GM12864 (cell line): Measurements from ENCODE around the gene IGSF9.

ENCODE experiments used
- DNase-seq: peaks from one replicate; pipeline ENCODE4 v3.0.0-alpha.2; 2011; ENCODE audit warnings: low read depth
- H3K4me3 ChIP-seq: 2 replicates; pipeline ENCODE4 v1.5.1; 2011; ENCODE audit warnings: mild to moderate bottlenecking, low read depth, low read length, control low read depth
- CTCF ChIP-seq: IDR thresholded peaks from 2 replicates; pipeline ENCODE4 v1.5.1; 2011; ENCODE audit warnings: low read depth, mild to moderate bottlenecking, moderate library complexity, low read length, control low read depth, inconsistent platforms; ENCODE audit errors: missing control alignments

The IGSF9 gene

DNA sequence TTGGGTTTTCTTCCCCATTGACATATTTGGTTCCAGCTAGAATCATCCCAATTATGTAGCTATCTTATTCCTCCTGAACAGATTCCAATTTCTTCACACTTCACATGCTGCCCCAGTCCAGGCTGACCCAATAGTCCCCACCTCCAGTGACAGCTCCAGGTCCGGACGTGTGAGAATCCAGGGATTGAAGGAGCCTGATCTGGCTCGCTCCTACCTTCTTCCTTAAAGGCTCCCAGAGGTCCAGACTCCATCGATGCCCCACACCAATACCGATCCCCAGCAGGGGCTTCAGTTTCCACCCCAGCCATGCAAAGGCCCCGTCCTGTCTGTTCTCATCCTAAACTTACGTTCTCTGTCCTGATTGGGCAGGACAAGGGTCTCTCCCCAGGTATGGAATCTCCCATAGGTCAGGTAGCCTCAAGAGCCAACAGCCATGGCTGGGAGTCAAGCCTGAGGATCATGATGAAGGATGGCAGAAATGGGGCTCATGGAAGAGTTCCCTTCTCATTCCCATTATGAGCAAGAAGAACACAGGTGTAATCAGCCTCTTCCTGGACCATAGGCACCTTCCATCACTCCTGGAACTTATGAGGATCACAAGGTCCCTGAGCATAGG is 29.0 kb upstream of the IGSF9 start:
- TF ChIP-seq CTCF = no peak
- no peak overlapping the region for H3K4me3 ChIP-seq
- no peak for DNase-seq

DNA sequence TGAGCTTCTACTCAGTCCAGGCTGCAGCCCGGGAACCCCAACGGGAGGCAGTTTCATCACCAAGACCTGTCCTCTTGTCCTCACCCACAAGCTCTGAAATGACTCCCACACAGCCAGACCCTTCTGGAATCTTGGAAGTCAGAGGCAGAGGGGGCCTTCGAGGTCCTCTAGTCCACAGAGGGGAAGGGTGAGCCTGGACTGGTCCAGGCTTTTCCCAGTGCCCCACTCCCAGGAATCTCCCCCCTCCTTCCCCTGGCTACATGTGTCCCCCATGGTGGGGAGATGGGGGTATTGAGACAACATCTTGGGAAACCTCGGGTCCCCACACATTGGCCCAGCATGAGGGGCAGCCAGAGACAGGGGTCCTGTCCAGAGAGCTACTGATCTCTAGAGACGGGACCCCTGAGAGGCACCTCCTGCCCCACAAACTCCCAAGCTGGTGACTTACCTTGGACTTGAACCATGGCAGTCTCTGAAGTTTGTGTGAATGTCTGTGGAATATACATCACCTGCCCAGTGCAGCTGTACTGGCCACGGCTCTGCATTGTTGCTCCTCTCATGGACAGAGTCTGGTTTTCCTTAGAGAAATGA is 28.0 kb upstream of the IGSF9 start:
- no peak for TF ChIP-seq CTCF
- no peak overlapping the region for H3K4me3 ChIP-seq
- DNase-seq = no peak

DNA sequence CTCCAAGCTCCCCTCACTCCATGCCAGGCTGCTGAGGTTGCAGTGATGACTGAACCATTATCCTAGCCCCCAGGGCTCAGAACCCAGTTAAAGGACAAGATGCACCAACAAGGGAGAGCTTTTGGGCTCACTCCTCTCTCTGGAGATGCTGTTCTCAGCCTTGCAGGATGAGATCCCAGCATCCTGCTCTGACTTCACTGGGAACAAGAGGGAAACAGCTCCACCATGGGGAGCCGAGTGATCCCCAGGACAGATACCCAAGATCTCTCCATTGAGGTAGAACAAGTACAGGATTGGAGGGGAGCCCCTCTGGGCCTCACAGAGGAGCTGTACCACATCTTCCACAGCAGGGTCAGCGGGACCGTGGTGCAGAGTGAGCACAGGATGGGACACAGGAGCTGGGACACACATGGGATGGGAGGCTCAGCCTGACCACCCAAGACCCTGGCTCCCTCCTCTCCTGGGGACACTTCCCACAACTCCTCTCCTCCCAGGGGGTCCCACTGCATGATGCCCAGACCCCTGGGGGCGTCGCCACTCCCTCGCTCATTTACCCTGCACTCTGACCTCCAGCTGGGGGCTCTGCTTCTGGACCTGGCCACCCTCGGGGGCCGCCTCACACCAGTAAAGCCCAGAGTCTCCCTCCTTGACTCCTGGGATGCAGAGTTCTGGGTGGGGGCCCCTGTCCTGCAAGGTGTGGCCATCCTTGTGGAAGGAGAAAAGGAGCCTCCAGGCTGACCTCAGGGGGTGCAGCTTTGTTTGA is 27.2 kb upstream of the IGSF9 start:
- DNase-seq = no peak
- TF ChIP-seq CTCF = no peak
- H3K4me3 ChIP-seq = no peak overlapping the region

- no peak for DNase-seq
- H3K4me3 ChIP-seq = no peak overlapping the region
- TF ChIP-seq CTCF = no peak
These were observed 25.5 kb upstream of the IGSF9 start for GRCh38 chr1:159970932-159971342.

DNA sequence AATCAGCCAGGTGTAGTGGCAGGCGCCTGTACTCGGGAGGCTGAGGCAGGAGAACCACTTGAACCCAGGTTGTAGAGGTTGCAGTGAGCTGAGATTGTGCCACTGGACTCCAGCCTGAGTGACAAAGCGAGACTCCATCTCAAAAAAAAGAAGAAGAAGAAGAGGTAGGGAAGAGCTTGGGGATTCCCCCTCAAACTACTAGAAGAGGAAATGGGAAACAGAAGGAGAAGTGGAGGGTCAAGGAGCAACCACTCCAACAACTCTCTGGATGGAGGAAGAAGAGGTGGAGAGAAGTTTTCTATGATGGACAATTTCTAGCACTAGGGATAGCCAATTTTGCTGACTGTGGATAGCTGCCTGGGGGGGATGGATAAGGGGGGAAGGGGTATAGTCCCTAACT is 23.5 kb upstream of the IGSF9 start:
- no peak for DNase-seq
- no peak overlapping the region for H3K4me3 ChIP-seq
- no peak for TF ChIP-seq CTCF

GRCh38 chr1:159965263-159965662 is 19.9 kb upstream of the IGSF9 start:
- TF ChIP-seq CTCF = no peak
- no peak for DNase-seq
- no peak overlapping the region for H3K4me3 ChIP-seq
